ENCODE measurements around the gene ADAP2.
A peak's percentile ranks its signal among the peaks of the same experiment; 100 is the strongest.
"Not testable (repeated sequence)": the region's sequence is repeated elsewhere in the genome, so short reads cannot be mapped to it uniquely, and the experiment has no call there.

The ADAP2 gene

GRCh38 chr17:30921544-30922196 is at the start of gene ADAP2:
Gene ADAP2, plus strand, starts transcription at chr17:30921945. Its CDS starts 70 bp downstream, at chr17:30922015.
- DNase-seq (ENCODE audit: low spot score) (peak; percentile 73), FAIRE-seq (no peak)

DNA sequence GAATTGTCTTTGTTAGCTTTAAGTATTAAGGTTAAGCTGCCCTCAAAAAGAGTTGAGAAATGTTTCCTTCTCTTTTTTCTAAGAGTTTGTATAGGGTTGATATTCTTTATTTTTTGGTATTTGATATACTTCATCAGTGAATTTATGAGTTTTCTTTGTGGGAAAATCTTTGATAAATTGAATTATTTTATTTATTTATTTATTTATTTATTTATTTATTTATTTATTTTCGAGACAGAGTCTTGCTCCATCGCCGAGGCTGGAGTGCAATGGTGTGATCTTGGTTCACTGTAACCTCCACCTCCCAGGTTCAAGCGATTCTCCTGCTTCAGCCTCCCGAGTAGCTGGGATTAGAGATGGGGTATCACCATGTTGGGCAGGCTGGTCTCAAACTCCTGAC is 35.6 kb upstream of the ADAP2 start:
- FAIRE-seq (no peak), DNase-seq (ENCODE audit: low spot score) (no peak)

- DNase-seq (ENCODE audit: low spot score) (no peak), FAIRE-seq (no peak)
Observed at GRCh38 chr17:30894236-30894635, 27.5 kb upstream of the ADAP2 start.

DNA sequence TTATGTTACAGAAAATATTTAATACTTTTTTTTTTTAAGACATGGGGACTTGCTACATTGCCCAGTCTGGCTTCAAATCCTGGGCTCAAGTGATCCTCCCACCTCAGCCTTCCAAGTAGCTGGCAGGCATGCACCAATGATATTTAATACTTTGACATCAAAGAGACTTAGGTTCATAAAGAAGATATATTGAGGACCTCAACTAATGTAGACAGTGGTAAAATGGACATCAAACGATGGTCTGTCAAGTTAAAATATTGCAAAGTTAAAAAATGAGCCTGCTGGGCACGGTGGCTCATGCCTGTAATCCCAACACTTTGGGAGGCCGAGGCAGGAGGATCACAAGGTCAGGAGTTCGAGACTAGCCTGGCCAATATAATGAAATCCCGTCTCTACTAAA is 24.4 kb upstream of the ADAP2 start:
- no peak for DNase-seq (ENCODE audit: low spot score)
- no peak for FAIRE-seq

GRCh38 chr17:30905742-30906100 is 16.0 kb upstream of the ADAP2 start:
- FAIRE-seq = no peak
- DNase-seq (ENCODE audit: low spot score) = peak; percentile 24

DNA sequence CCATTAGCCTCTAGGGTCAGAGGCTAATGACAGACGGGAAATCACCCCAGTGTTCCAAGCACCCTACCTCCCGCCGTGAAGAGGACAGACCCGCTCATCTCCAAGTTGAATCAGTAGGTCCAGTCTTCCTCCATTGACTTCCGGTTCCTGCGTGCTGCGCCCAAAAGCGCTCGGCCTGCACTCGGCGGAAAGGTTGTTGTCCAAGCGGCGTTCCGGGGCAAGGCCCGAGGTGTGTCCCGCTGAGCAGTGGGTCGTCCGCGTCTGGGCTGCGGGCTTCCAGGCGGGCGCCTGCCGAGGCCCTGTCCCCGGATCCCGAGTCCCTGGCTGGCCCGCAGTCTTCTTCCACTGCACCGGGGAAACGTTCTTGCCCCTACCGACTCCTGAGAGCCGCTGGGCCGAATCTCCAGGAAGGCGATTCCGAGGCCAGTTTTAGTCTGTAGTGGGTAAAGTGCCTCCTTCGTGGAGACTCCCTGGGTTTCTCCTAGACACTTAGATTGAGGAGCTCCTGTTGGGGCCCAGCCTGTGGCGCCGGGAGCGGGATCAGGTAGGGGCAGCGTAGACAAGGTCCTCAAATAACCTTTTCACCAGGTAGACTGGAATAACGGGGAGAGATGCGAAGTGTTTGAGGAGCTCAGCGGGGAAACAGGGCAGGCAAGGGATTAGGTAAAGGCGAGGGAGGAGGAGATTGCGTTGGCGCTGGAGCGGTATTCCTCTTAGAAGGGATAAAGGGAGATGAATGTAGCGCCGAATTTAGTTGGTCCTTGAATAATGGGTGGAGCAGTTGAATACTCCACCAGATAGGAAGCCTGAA is 15.4 kb upstream of the ADAP2 start, which contains the start of gene TEFM:
Gene TEFM (minus strand): TSS at position 138 of the 811 bp plus-strand sequence. CDS start 40 bp downstream, at position 98.
- FAIRE-seq (peak; percentile 30), DNase-seq (ENCODE audit: low spot score) (peak; percentile 93)

- no peak for FAIRE-seq
- DNase-seq (ENCODE audit: low spot score) = no peak
Observed at GRCh38 chr17:30908717-30909420, 12.9 kb upstream of the ADAP2 start.

- not testable (repeated sequence) for DNase-seq (ENCODE audit: low spot score); FAIRE-seq
Observed at GRCh38 chr17:30910151-30910550, 11.6 kb upstream of the ADAP2 start.

DNA sequence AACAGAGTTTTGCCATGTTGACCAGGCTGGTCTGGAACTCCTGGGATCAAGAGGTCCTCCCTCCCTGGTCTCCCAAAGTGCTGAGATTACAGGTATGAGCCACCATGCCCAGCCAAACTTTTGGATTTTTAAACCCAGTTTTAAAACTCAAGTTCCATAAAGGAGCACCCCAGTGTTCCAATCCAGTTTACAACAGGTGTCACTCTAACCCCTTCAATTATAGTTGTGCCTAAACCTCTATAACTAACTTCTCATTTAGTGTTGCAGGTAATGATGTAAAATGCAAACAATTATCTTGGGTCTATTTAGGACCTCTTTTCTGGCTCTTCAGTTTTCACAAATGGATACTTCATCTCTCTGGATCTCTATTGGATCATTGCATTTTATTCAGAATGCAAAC is 7.8 kb upstream of the ADAP2 start:
- no peak for DNase-seq (ENCODE audit: low spot score)
- no peak for FAIRE-seq

- DNase-seq (ENCODE audit: low spot score) (no peak), FAIRE-seq (no peak)
Observed at GRCh38 chr17:30915833-30916611, 5.7 kb upstream of the ADAP2 start.

- DNase-seq (ENCODE audit: low spot score) = no peak
- FAIRE-seq = peak; percentile 35
Observed at GRCh38 chr17:30917050-30917449, 4.7 kb upstream of the ADAP2 start.

DNA sequence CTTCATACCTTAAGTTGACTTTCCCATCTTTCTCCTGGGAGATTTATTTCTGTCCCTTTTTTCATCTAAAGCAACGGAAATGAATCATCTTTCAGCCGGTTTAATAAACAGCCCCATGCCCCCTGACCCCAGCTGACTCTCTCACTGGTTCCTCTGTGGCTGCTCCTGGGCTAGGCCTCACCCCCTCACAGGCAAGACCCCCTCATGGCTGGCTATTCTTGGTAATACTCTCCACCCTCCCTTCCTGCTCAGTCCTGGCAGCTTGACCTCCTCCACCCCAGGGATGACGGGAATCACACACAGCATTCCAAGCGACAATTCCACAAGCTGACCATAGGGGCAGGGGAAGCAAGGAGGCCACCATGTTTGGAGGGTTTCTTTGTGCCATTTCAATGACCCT is 1.5 kb upstream of the ADAP2 start:
- FAIRE-seq = no peak
- DNase-seq (ENCODE audit: low spot score) = peak; percentile 21

DNA sequence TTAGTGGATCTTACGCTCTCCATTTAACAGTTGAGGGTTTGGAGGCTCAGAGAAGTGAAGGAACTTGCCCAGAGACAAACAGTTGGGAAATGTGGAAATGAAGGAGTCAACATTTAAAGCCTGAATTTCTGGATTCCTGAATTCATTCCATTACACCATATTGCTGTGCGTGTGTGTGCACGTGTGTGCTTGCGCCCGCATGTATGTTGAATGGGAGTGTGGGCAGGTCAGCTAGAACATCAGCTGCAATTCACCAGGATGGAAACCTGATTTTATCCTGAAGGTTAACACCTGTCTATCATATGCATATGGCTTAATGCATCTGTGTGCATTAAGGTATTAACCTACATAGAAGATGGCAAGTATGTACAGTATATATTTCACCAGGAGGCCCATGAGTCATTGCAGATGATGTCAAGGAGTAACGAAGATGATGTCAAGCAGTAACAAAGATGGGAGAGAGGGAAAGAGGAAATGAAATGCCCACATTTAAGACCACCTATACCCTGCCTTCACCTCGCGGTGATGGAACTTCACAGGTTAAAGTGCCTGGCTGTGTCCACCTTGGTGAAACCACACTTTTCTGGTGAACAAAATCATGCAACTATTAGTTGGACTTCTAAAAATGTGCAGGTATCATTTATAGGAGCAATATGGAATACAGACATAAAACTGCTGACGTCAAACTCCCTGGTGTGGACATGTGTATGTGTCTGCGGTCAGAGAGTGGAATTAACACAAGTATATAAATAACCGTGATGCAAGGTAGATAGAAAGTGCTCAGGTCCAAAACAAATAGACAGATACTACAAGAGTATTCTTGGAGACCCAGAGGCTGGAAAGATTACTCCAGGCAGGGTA is 832 bp upstream of the ADAP2 start:
- FAIRE-seq = peak; percentile 56
- no peak for DNase-seq (ENCODE audit: low spot score)

DNA sequence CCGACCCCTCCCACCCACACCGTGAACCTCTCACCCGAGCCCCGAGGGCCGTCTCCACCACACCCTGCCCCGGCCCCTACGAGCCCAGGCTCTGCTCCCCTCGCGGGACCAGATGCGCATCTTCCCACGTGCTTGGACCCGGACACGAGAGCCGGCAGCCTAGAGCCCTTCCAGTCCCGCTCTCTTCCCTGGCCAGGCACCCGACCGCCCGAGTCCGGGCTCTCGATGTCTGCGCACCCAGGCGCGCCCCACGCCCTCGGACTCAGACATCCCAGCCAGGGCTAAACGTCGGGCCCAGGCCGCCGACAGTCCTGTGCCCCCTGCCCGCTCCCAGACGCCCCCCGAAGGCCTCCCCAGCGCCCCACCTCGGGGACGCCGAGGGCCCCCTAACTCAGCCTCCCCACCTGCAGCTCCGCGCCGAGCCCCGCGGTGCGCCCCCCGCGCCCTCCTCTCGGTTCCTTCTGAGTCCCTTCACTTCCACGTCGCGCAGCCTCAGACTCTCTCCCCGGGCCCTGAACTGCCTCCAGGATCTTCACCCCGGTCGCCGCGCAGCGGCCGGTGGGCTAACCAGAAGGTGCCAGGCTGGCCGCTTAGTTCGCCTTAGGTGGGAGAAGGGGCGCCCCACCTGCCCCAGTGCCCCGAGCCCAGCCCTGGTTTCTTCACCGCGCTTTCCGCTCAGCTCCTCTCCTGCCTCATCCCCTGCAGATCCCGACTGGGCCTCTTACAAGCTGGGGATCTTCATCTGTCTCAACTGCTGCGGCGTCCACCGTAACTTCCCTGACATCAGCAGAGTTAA is 688 bp downstream of the ADAP2 start:
- no peak for FAIRE-seq

GRCh38 chr17:30924341-30924740 is 2.6 kb downstream of the ADAP2 start:
- no peak for FAIRE-seq
- DNase-seq (ENCODE audit: low spot score) = no peak

More for the DNA sequence above, 688 bp downstream of the ADAP2 start:
- no peak for DNase-seq (ENCODE audit: low spot score)

GRCh38 chr17:30926516-30926915 is 4.8 kb downstream of the ADAP2 start:
- no peak for FAIRE-seq
- DNase-seq (ENCODE audit: low spot score) = no peak

- DNase-seq (ENCODE audit: low spot score) (no peak), FAIRE-seq (no peak)
Observed at GRCh38 chr17:30927756-30928155, 6.0 kb downstream of the ADAP2 start.

DNA sequence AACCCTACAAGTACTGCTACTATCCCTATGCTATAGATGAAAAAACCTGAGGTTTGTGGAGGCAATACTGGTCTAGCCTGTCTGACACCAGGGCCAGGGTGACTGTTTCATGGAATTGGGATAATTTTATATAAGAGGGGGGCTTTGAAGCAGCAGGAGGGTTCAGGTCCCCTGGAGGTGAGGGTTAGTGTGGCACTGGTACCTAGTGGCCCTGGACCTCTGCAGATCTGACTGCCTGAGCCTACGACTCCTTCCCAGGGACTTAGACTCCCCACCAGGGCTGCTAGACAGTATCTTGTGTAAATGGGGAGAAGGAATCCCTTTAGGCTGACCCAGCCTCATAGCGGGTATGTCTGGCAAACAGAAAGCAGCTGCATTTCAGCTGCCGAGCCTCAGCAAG is 6.8 kb downstream of the ADAP2 start:
- no peak for DNase-seq (ENCODE audit: low spot score)
- no peak for FAIRE-seq

DNA sequence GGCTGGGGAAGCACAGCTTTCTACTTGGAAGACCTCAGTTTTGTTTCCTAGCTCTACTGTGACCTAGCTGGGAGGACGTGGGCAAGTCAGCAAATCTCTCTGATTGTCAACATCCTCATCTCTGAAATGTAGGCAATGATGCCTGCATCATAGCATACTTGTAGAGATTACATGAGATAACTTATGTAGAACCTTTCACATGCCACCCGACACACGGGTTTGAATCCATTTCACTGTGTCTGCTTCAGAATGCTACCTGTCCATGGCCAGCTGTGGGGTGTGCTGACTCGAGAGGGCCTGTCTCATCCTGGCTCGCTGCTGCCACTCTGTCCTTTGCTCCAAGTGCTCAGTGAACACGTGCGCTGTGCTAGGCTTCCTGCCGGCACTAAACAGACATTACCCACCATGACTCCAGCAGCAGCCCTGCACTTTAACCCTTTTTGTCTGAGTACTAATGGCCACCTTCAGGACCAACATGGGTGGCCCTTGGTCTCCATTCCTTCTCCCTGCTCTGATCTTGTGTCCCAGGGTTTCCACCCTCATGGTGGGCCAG is 7.4 kb downstream of the ADAP2 start:
- DNase-seq (ENCODE audit: low spot score) = no peak
- no peak for FAIRE-seq
